ENCODE results near the gene DOK7. TPM values are rescaled to one million over a fixed set of nuclear protein-coding genes. Genes with fewer than 3 reads are reported as not detected.

The DOK7 gene
- total RNA-seq, 1 experiment from 2014 or later = 0.26 TPM

GRCh38 chr4:3449574-3450534, 13.3 kb upstream of the DOK7 start:
- Histone ChIP-seq H3K9ac (ENCODE audit: extremely low read depth, insufficient read length, low read length) (no peak overlapping the region), H3K79me1 (ENCODE audit: insufficient read depth, low read depth, low read length, poor library complexity, severe bottlenecking) (no peaks in the 10 kb centered on the region), H3K14ac (ENCODE audit: insufficient read depth, low read length) (no peak overlapping the region), H3K4me2 (ENCODE audit: insufficient read depth, insufficient read length, low read length) (no peak overlapping the region), H3K23me2 (ENCODE audit: insufficient read length, low read depth, low read length, poor library complexity, severe bottlenecking) (no peaks in the 10 kb centered on the region), H3K4ac (ENCODE audit: low read depth, low read length) (no peak overlapping the region), H2BK5ac (ENCODE audit: insufficient read length, low read length) (no peak overlapping the region), H3K23ac (ENCODE audit: insufficient read length, low read depth, low read length) (no peak overlapping the region), H4K8ac (replicated peaks; ENCODE audit: insufficient read length, low read depth, low read length) (no peak overlapping the region), H3K27me3 (ENCODE audit: insufficient read depth, low read length) (no peaks in the 10 kb centered on the region), H3K56ac (ENCODE audit: insufficient read length, low read depth, low read length) (no peak overlapping the region), H2AFZ (ENCODE audit: low read length) (no peak overlapping the region), H2AK5ac (ENCODE audit: insufficient read length, low read length) (no peak overlapping the region), H3K9me3 (ENCODE audit: control insufficient read depth, low read depth, low read length) (no peaks in the 10 kb centered on the region), H3K4me1 (ENCODE audit: insufficient read depth, low read length) (no peaks in the 10 kb centered on the region), H2BK20ac (ENCODE audit: low read depth, low read length, poor library complexity, severe bottlenecking) (no peak overlapping the region), H3K27ac (ENCODE audit: insufficient read length, low read depth, low read length) (no peak overlapping the region), H3K79me2 (ENCODE audit: insufficient read depth, low read length) (no peaks in the 10 kb centered on the region), H2BK15ac (ENCODE audit: low read depth, low read length) (no peak overlapping the region), H2BK12ac (ENCODE audit: insufficient read length, low read depth, low read length) (no peak overlapping the region), H4K5ac (ENCODE audit: insufficient read length, low read depth, low read length) (no peak overlapping the region), H4K91ac (ENCODE audit: insufficient read length, low read depth, low read length) (no peak overlapping the region), H3T11ph (ENCODE audit: low read length) (no peak overlapping the region), H2BK120ac (ENCODE audit: low read depth, low read length, poor library complexity, severe bottlenecking) (no peak overlapping the region), H3K18ac (ENCODE audit: insufficient read length, low read depth, low read length) (peak overlapping the region; percentile 25), H4K20me1 (ENCODE audit: control insufficient read depth, insufficient read depth, insufficient read length) (no peaks in the 10 kb centered on the region)
- Mint-ChIP-seq H3K36me3 (ENCODE audit: insufficient read depth in 1 of 3, low read depth in 3 of 3) (no peaks in the 10 kb centered on the region; a peak in 2 of 7 replicates), H3K4me1 (no peaks in the 10 kb centered on the region), H3K27ac (no peak overlapping the region), H3K9me3 (peaks cover 4 to 8% of the 10 kb centered on the region in 2 experiments), H3K27me3 (ENCODE audit: low read depth) (peaks cover 33% of the 10 kb centered on the region), H3K4me3 (no peak overlapping the region)
- no CpG with 5 or more reads among the region's 35 CpGs for WGBS (ENCODE audit: extremely low coverage, insufficient read length, low lambda C conversion rate)
- DNase-seq = no peak
- no peak for TF ChIP-seq CTCF (conservative IDR thresholded peaks at IDR 0.05)

All from H9 (cell line).